GM12878 (cell line): ENCODE data around the gene ST6GALNAC3. TPM values are rescaled to one million over a fixed set of nuclear protein-coding genes. Genes with fewer than 3 reads are reported as not detected.

Experiments
- ATAC-seq: fragments of 200-7000 bp; cut with Tn5 transposase; 3 replicates; pipeline ENCODE4 v1.9.1; 2020; ENCODE audit warnings: mild to moderate bottlenecking, moderate library complexity
- BruUV-seq: library from RNA; stranded (reverse); fragments of 400-500 nt; replicated peaks from 2 replicates; lab custom pipeline; 2021; lab: Mats Ljungman, UMichigan
- CTCF ChIA-PET: fragments of 300-600 bp; sonication (Branson Sonifier 250); formaldehyde crosslinking; extraction: SDS; loops from one replicate; lab custom pipeline; 2021; ENCODE audit warnings: inconsistent platforms; lab: Yijun Ruan, JAX
- POLR2A ChIA-PET: fragments of 350-600 bp; formaldehyde crosslinking; extraction: SDS; loops from one replicate; lab custom pipeline; 2021; ENCODE audit warnings: inconsistent platforms; lab: Charles Lee
- RAD21 ChIA-PET: fragments of 300-600 bp; sonication (Branson Sonifier 250); formaldehyde crosslinking; loops from one replicate; lab custom pipeline; 2023; ENCODE audit warnings: antibody characterized with exemption; ENCODE audit not compliant: unreplicated experiment; lab: Charles Lee
- SMC1A ChIA-PET: fragments of 300-600 bp; sonication (Branson Sonifier 250); formaldehyde crosslinking; loops from one replicate; lab custom pipeline; 2023; ENCODE audit not compliant: unreplicated experiment, uncharacterized antibody; lab: Charles Lee
- DNase-seq: peaks from one replicate; pipeline ENCODE4 v3.0.0-alpha.2; 2011; ENCODE audit warnings: low read depth, low spot score
- FAIRE-seq: peaks from 3 replicates; lab custom pipeline; 2011; peaks lifted over from hg19 to GRCh38; lab: Jason Lieb, UNC
- H2AFZ ChIP-seq: 2 replicates; pipeline ENCODE4 v1.6.0; 2011; ENCODE audit warnings: low read depth, low read length, control low read depth; ENCODE audit not compliant: control insufficient read depth
- H3K27ac ChIP-seq: 2 replicates; pipeline ENCODE4 v1.5.1; 2011; ENCODE audit warnings: control low read depth; ENCODE audit not compliant: control insufficient read depth, insufficient read depth
- H3K27me3 ChIP-seq, 2 experiments: replicated peaks in 1 of 2; 2 replicates each; pipeline versions ENCODE4 v1.6.0 to v1.6.1; 2011; ENCODE audit warnings: low read length in 1 of 2; ENCODE audit not compliant: control insufficient read depth in 2 of 2, insufficient read depth in 2 of 2
- H3K36me3 ChIP-seq, 2 experiments: 2 replicates each; pipeline ENCODE4 v1.5.1; 2011; ENCODE audit warnings: low read length in 1 of 2; ENCODE audit not compliant: control insufficient read depth in 2 of 2, insufficient read depth in 2 of 2
- H3K4me1 ChIP-seq: 2 replicates; pipeline ENCODE4 v1.6.1; 2011; ENCODE audit warnings: mild to moderate bottlenecking, low read length, moderate library complexity, mixed read lengths; ENCODE audit not compliant: control insufficient read depth, insufficient read depth
- H3K4me2 ChIP-seq: 2 replicates; pipeline ENCODE4 v1.6.0; 2011; ENCODE audit warnings: control low read depth; ENCODE audit not compliant: control insufficient read depth, insufficient read depth
- H3K4me3 ChIP-seq: fragments of 200-600 bp; sonication (generic); 2 replicates; pipeline ENCODE4 v1.5.1; 2016
- H3K79me2 ChIP-seq: 2 replicates; pipeline ENCODE4 v1.6.0; 2011; ENCODE audit warnings: low read length; ENCODE audit not compliant: control insufficient read depth, insufficient read depth
- H3K9ac ChIP-seq: 2 replicates; pipeline ENCODE4 v1.8.0; 2011; ENCODE audit warnings: low read length, control low read depth, mixed read lengths; ENCODE audit not compliant: control insufficient read depth, insufficient read depth
- H3K9me3 ChIP-seq: replicated peaks from 3 replicates; pipeline ENCODE4 v1.5.1; 2011; ENCODE audit warnings: mild to moderate bottlenecking, low read length; ENCODE audit not compliant: control insufficient read depth, insufficient read depth
- H4K20me1 ChIP-seq: 2 replicates; pipeline ENCODE4 v1.6.0; 2011; ENCODE audit not compliant: control insufficient read depth, insufficient read depth
- RAD21 ChIP-seq: IDR thresholded peaks from 2 replicates; pipeline ENCODE4 v1.6.1; 2011; ENCODE audit warnings: mild to moderate bottlenecking, low read depth, low read length, moderate library complexity; ENCODE audit not compliant: insufficient read depth
- WGBS: methylation state at CpG from one replicate; pipeline ENCODE4 v1.1.6; 2016; ENCODE audit warnings: low lambda C conversion rate; ENCODE audit not compliant: insufficient replicate concordance, insufficient coverage; ENCODE audit errors: missing lambda C conversion rate; 5-methylcytosine and 5-hydroxymethylcytosine counted together
- in situ Hi-C: fragments of 300-500 bp; cut with MboI; formaldehyde crosslinking; loops from 9 replicates; pipeline ENCODE4 v1.14.3; 2018; ENCODE audit warnings: mixed read lengths
- intact Hi-C: fragments of 100-400 bp; cut with micrococcal nuclease; formaldehyde crosslinking; loops from one replicate; pipeline ENCODE4 v1.14.2; 2022; ENCODE audit not compliant: unreplicated experiment
- polyA plus RNA-seq, 11 experiments: library from polyadenylated mRNA; depleted of rRNA in 4 of 11; unstranded in 6 of 11; stranded (reverse) in 5 of 11; fragments of >200 nt; fragmentation: Nextera tagmentation in 4 of 11; fragmentation: Illumina TruSeq in 1 of 11; extraction: Ambion mirVana in 4 of 11; extraction: Trizol in 1 of 11; gene quantifications; 1 replicate in 1 of 11; 2 replicates in 10 of 11; pipeline versions ENCODE4 v1.2.1 to v1.2.3, GENCODE V29; 2011 to 2016; ENCODE audit warnings: inconsistent platforms in 2 of 11, missing spikeins in 2 of 11, low read depth in 1 of 11
- total RNA-seq, 4 experiments: library from RNA; depleted of rRNA in 3 of 4; stranded (reverse); fragments of >200 nt in 3 of 4; fragmentation: Illumina TruSeq in 1 of 4; extraction: Trizol in 1 of 4; gene quantifications; 2 replicates each; pipeline versions ENCODE4 v1.2.1 to v1.2.3, GENCODE V29; 2013 to 2021
- TF ChIP-seq, protein P1 (sequence below), 3 experiments: IDR thresholded peaks in 2 of 3; conservative IDR thresholded peaks in 1 of 3; 2 replicates each; pipeline ENCODE4 v1.5.1; 2011; ENCODE audit warnings: low read depth in 3 of 3, low read length in 3 of 3, mild to moderate bottlenecking in 3 of 3, control low read depth in 2 of 3, moderate library complexity in 2 of 3, inconsistent platforms in 1 of 3, mixed read lengths in 1 of 3; ENCODE audit not compliant: control insufficient read depth in 2 of 3, insufficient read depth in 1 of 3; ENCODE audit errors: extremely low read depth in 1 of 3
- TF ChIP-seq, protein P2 (sequence below): IDR thresholded peaks from 2 replicates; pipeline ENCODE4 v1.6.1; 2011; ENCODE audit warnings: mild to moderate bottlenecking, low read depth, low read length, moderate library complexity; ENCODE audit not compliant: insufficient replicate concordance

ST6GALNAC3 gene
- total and polyA plus RNA-seq, 10 of the 15 experiments (the other 5 are each of a cell fraction or from before 2014, with no cell fraction given): 0.04 to 0.68 (median 0.18) TPM; not detected in 3

DNA sequence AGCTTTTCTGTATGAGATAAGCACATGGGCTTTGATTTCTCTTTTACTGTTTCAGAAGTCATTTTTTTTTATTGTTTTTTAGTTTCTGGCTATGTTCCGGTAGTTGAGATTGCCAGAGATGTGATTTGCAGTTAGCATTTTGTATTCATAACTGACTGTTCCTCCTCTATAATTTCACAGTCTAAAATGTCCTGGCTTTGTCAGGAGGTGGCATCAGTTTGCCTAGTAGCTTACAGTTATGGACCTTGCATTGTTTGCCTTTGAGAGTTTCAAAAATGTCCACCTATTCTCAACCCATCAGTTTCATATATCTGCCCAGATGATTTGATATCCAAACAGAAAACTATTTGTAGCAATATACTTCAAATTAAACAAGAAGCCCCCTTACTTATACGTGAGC lies 39.5 kb upstream of the ST6GALNAC3 start:
- TF ChIP-seq, protein P1, sequence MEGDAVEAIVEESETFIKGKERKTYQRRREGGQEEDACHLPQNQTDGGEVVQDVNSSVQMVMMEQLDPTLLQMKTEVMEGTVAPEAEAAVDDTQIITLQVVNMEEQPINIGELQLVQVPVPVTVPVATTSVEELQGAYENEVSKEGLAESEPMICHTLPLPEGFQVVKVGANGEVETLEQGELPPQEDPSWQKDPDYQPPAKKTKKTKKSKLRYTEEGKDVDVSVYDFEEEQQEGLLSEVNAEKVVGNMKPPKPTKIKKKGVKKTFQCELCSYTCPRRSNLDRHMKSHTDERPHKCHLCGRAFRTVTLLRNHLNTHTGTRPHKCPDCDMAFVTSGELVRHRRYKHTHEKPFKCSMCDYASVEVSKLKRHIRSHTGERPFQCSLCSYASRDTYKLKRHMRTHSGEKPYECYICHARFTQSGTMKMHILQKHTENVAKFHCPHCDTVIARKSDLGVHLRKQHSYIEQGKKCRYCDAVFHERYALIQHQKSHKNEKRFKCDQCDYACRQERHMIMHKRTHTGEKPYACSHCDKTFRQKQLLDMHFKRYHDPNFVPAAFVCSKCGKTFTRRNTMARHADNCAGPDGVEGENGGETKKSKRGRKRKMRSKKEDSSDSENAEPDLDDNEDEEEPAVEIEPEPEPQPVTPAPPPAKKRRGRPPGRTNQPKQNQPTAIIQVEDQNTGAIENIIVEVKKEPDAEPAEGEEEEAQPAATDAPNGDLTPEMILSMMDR (IDR thresholded peaks at IDR 0.05 in 2 of 3, conservative IDR thresholded peaks at IDR 0.05 in 1 of 3; ENCODE audit: control insufficient read depth in 2 of 3, extremely low read depth in 1 of 3, insufficient read depth in 1 of 3, low read depth in 3 of 3, low read length in 3 of 3): peak in 2 of 3 experiments; percentile 14 to 22; a peak in 2 of 6 replicates
- TF ChIP-seq, protein P2, sequence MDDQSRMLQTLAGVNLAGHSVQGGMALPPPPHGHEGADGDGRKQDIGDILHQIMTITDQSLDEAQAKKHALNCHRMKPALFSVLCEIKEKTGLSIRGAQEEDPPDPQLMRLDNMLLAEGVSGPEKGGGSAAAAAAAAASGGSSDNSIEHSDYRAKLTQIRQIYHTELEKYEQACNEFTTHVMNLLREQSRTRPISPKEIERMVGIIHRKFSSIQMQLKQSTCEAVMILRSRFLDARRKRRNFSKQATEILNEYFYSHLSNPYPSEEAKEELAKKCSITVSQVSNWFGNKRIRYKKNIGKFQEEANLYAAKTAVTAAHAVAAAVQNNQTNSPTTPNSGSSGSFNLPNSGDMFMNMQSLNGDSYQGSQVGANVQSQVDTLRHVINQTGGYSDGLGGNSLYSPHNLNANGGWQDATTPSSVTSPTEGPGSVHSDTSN: no peak
- TF ChIP-seq RAD21: peak; percentile 37; the same call in 1 of the 2 replicates
- TF ChIP-seq, all 136 proteins: peak for 2
- in situ Hi-C loops (no loop called here), intact Hi-C loops (loop anchor here (5.0 kb wide), 1 partner anchor 128 kb away; no protein-coding TSS in a partner anchor)
- POLR2A ChIA-PET: no interaction called here
- RAD21 ChIA-PET: no interaction called here
- H3K4me2 ChIP-seq: no peak overlapping the region
- H3K4me1 ChIP-seq: no peaks in the 10 kb centered on the region
- ATAC-seq (peak; percentile 76), DNase-seq (no peak), FAIRE-seq (no peak)
- no peaks in the 10 kb centered on the region for H3K79me2 ChIP-seq
- no peaks in the 10 kb centered on the region for H3K9me3 ChIP-seq
- 20% methylated on average over 2 of the region's 2 CpGs for WGBS
- no peak overlapping the region for H3K27ac ChIP-seq
- SMC1A ChIA-PET: interaction anchor here (0.6 to 1.6 kb wide), 5 partner anchors 36 to 123 kb away, joined by 3 to 4 read pairs (median 4); no protein-coding TSS in a partner anchor
- no TSS peak for BruUV-seq
- CTCF ChIA-PET: interaction anchor here (0.9 to 1.6 kb wide), 3 partner anchors 45 to 126 kb away, joined by 3 to 4 read pairs (median 3); no protein-coding TSS in a partner anchor
- H3K4me3 ChIP-seq: no peak overlapping the region
- H3K9ac ChIP-seq: no peak overlapping the region
- H3K36me3 ChIP-seq: no peaks in the 10 kb centered on the region
- no peaks in the 10 kb centered on the region for H3K27me3 ChIP-seq
- no peaks in the 10 kb centered on the region for H4K20me1 ChIP-seq
- H2AFZ ChIP-seq: no peak overlapping the region
